HG03520 (cell line): ENCODE data around the gene NCKAP5.

ENCODE experiments used
- ATAC-seq: cut with Tn5 transposase; IDR thresholded peaks from one replicate; pipeline ENCODE4 v1.9.1; 2021; ENCODE audit warnings: mild to moderate bottlenecking, moderate library complexity; ENCODE audit not compliant: unreplicated experiment

The NCKAP5 gene

GRCh38 chr2:132662732-132663131 is 905.5 kb downstream of the NCKAP5 start:
- ATAC-seq: no peak

DNA sequence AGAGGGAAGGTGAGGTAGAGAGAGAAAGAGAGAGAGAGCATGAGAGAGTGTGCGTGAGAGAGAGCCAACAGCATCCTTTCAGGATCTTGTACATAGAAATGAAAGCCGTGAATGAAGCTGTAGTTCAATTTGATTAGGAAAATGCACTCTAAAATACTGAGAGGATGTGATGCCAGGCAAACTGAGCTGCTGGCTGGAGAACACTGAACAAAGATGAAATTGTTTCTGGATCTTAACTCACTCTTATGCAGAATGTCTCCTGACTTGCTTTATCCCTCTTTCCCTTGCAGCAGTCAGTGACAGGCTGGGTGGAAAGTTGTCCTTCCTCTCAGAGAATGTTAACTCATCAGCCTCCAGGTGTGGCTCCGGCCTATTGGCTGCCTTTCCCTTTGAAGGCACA is 908.9 kb downstream of the NCKAP5 start:
- no peak for ATAC-seq

GRCh38 chr2:132656266-132656975 is 911.8 kb downstream of the NCKAP5 start:
- ATAC-seq: no peak

- ATAC-seq: no peak
Measured at GRCh38 chr2:132654968-132655367, 913.3 kb downstream of the NCKAP5 start.

DNA sequence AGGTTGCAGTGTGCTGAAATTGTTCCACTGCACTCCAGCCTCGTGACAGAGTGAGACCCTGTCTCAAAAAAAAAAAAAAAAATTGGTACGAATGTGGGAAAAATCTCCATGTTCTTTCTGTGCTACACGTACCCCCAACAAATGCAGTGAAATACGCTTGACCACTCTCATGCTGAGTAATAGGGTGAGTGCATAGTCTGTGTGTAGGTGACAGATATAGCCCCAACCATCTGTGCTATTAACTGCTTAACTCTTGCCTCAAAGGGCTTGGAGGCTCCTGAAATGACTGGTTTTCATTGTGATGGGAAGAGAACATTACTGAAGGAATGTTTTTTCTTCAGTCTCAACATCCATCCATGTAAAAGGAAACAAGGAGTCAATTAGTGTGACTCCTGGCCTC is 913.9 kb downstream of the NCKAP5 start:
- ATAC-seq: no peak

GRCh38 chr2:132652474-132652873 is 915.8 kb downstream of the NCKAP5 start:
- no peak for ATAC-seq

DNA sequence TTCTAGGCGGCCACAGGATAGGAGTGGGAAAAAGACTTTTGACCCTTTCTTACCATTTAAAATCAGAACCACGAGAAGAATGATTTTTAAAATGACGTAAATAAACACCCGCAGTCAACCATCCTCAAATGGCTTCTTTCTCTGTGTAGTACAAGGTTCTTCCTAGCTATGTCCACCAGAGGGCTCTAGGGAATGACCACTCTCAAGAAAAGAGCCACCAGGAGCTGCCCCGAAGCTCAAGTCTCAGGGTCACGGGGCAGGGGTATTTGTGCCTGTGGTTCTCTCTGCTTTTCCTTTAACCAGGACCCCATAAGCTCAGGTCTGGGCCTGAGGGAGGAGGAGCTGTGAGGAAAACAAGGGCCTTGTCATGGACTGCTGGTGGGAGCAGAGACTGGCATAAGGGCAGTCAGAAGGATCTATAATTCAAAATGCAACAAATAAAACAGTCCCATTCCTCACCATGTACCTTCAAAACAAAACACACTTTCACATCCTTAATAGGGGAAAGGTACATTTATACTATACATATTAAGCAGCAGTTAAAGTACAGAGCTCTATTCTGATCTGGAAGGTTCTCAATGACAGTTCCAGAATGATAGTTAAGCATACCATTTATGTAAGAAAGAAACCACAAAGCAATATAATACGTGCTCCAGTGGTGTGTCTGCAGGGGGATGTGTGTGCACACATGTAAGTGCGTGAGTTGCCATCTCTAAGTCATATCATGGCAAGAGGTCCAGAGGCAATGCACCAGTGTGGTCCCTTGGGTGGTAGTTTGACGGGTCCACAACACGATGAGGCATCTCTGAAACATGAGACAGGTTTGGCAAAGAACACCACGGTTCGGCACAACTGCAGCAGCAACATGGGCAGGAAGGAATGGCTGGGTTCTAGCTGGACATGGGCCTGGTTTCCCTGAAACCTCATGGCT is 916.9 kb downstream of the NCKAP5 start:
- peak; percentile 52 for ATAC-seq

GRCh38 chr2:132646540-132647108 is 921.6 kb downstream of the NCKAP5 start:
- ATAC-seq: no peak

GRCh38 chr2:132645722-132646539 is 922.3 kb downstream of the NCKAP5 start:
- ATAC-seq: no peak

GRCh38 chr2:132645176-132645575 is 923.1 kb downstream of the NCKAP5 start:
- no peak for ATAC-seq

- no peak for ATAC-seq
Measured at GRCh38 chr2:132642415-132642814, 925.8 kb downstream of the NCKAP5 start.

DNA sequence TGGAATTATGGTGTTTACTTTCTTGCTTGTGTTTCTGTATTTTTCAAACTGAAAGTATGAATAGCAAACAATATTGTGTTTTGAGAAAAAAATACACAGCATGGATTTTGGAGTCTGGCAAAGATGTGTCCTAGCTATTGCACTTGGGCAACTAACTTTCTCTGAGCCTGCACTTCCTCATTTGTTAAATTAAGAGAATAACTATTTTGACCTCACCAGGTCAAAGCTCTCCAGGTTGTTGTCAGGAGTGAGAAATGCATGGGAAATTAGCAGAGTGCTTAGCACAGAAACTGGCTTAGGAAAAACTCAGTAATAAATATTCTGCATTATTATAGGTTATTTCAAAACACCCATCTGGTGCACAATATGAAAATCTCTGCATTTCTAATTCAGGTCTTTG is 926.4 kb downstream of the NCKAP5 start:
- ATAC-seq: no peak

- ATAC-seq: no peak
Measured at GRCh38 chr2:132640116-132640515, 928.1 kb downstream of the NCKAP5 start.

DNA sequence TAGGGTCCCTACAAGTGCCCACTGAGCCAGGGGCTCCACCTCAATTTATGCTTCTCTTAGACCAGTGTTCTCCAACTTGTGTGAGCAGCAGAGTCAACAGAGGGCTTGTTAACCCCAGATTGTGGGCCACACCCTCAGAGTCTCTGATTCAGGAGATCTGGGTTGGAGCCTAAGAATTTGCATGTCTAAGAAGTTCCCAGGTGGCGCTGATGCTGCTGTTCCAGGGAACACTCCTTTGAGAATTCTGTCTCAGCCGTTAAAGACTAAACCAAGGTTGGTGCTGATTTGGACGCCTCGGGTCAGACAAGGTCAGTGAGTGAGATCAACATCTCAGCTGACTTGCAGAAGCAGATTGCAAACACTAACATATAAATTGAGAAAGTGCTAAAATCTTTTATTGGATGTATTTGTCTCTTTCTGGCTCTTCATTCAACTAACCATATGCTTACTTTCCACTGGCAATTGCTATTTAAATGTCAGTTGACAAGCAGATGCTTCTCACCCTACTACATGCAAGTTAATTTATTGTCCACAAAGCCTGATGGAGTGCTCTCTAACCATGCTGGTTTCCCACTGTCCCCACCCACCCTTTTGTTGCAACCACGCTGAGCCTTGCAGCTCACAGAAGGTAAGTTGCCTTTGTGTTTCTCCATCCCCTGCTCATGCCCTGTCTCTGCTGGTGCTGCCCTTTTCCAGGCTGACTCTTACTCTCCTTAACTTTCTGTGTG is 929.8 kb downstream of the NCKAP5 start:
- no peak for ATAC-seq

GRCh38 chr2:132636346-132636745 is 931.9 kb downstream of the NCKAP5 start:
- no peak for ATAC-seq

DNA sequence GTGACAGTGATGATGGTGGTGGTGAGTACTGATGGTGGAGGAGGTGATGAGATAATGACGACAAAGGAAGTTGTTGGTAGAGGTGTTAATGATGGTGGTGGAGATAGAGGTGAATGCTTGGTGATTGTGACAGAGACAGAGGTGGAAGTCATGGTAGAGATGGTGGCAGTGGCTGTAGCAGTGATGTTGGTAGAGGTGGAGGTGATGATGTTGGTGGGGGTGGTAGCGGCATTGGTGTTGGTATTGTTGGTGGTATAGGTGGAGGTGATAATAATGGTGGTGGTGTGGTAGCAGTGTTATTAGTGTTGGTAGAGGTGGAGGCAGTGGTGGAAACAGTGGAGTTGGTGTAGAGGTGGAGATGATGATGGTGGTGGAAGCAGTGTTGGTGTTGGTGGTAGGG is 934.6 kb downstream of the NCKAP5 start:
- ATAC-seq: no peak

DNA sequence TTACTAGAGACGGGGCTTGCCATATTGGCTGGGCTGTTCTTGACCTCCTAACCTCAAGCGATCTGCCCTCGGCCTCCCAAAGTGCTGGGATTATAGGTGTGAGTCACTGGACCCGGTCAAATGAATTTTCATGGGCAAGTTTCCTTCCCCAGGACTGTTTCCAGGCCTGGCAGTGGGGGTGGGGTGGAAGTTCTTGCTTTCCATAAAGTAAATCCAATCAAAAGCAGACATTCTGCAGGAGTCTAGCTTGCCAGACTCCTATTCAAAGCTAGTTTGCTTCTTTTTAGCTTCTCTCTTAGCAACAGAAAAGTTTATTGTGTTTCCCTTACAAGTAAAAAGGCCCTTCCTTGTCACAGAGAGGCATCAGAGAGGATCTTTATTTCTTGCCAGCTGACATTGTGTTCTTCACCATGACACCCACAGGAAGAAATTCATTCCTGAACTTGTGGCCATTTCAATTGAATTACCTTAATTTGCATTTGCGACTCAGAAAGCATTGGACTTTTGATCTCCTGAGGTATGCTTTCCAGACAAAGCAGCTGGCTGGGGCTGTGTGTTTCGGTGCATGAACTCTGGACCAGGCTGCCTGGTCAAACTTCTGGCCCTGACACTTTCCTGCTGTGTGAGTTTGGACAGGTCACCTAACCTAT is 936.1 kb downstream of the NCKAP5 start:
- ATAC-seq: no peak

DNA sequence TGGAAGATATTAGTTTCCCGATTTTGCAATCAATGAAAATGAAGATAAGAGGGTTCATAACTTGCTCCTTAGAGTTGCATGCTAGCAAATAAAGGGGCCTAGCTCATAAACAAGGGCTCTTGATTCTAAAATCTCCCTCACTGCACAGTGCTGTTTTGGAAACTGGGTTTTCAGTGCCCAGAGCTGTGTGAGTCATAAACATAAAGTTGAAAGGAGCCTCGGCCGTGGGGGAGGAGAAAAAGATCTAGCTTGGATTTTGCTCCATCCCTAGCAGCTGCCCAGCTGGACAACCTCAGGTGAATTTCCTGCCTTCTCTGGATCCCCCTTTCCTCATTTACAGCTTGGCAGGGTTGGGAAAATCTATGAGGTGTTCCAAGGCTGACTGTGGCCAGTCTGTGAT is 940.7 kb downstream of the NCKAP5 start:
- no peak for ATAC-seq

GRCh38 chr2:132623096-132623839 is 945.0 kb downstream of the NCKAP5 start:
- ATAC-seq: no peak
